GM12864 (cell line): ENCODE data around the gene DRAP1.

Experiments used
- DNase-seq: peaks from one replicate; pipeline ENCODE4 v3.0.0-alpha.2; 2011; ENCODE audit warnings: low read depth
- H3K4me3 ChIP-seq: 2 replicates; pipeline ENCODE4 v1.5.1; 2011; ENCODE audit warnings: mild to moderate bottlenecking, low read depth, low read length, control low read depth
- CTCF ChIP-seq: IDR thresholded peaks from 2 replicates; pipeline ENCODE4 v1.5.1; 2011; ENCODE audit warnings: low read depth, mild to moderate bottlenecking, moderate library complexity, low read length, control low read depth, inconsistent platforms; ENCODE audit errors: missing control alignments

The DRAP1 gene

GRCh38 chr11:65919573-65920371, 546 bp downstream of the DRAP1 start:
- DNase-seq, result no peak
- no peak for TF ChIP-seq CTCF
- peak overlapping the region; percentile 71 for H3K4me3 ChIP-seq

- no peak for DNase-seq
- no peak for TF ChIP-seq CTCF
- peak overlapping the region; percentile 71 for H3K4me3 ChIP-seq
These were observed 1.2 kb downstream of the DRAP1 start for GRCh38 chr11:65920372-65920802.

GRCh38 chr11:65921033-65921555, 1.9 kb downstream of the DRAP1 start:
- no peak overlapping the region for H3K4me3 ChIP-seq
- TF ChIP-seq CTCF, result no peak
- DNase-seq, result no peak

- TF ChIP-seq CTCF, result no peak
- DNase-seq, result no peak
These were observed 2.6 kb downstream of the DRAP1 start for GRCh38 chr11:65921876-65922275.

GRCh38 chr11:65922565-65922964, 3.3 kb downstream of the DRAP1 start:
- no peak for TF ChIP-seq CTCF
- H3K4me3 ChIP-seq, result no peak overlapping the region

More at GRCh38 chr11:65921876-65922275, 2.6 kb downstream of the DRAP1 start:
- H3K4me3 ChIP-seq, result no peak overlapping the region

GRCh38 chr11:65925397-65925796, 6.2 kb downstream of the DRAP1 start:
- no peak for DNase-seq
- TF ChIP-seq CTCF, result no peak

More at GRCh38 chr11:65922565-65922964, 3.3 kb downstream of the DRAP1 start:
- no peak for DNase-seq

GRCh38 chr11:65927904-65928397, 8.7 kb downstream of the DRAP1 start:
- peak; percentile 79 for DNase-seq
- no peak for TF ChIP-seq CTCF
- peak overlapping the region; percentile 33 for H3K4me3 ChIP-seq

More at GRCh38 chr11:65925397-65925796, 6.2 kb downstream of the DRAP1 start:
- H3K4me3 ChIP-seq, result no peak overlapping the region
